GM18867 (cell line): ENCODE results near the gene PPP2R3C.
"Not testable (repeated sequence)": the region's sequence is repeated elsewhere in the genome, so short reads cannot be mapped to it uniquely, and the experiment has no call there.

ENCODE experiments used
- ATAC-seq: cut with Tn5 transposase; IDR thresholded peaks from one replicate; pipeline ENCODE4 v1.9.1; 2021; ENCODE audit warnings: mild to moderate bottlenecking, moderate library complexity; ENCODE audit not compliant: unreplicated experiment

PPP2R3C gene

DNA sequence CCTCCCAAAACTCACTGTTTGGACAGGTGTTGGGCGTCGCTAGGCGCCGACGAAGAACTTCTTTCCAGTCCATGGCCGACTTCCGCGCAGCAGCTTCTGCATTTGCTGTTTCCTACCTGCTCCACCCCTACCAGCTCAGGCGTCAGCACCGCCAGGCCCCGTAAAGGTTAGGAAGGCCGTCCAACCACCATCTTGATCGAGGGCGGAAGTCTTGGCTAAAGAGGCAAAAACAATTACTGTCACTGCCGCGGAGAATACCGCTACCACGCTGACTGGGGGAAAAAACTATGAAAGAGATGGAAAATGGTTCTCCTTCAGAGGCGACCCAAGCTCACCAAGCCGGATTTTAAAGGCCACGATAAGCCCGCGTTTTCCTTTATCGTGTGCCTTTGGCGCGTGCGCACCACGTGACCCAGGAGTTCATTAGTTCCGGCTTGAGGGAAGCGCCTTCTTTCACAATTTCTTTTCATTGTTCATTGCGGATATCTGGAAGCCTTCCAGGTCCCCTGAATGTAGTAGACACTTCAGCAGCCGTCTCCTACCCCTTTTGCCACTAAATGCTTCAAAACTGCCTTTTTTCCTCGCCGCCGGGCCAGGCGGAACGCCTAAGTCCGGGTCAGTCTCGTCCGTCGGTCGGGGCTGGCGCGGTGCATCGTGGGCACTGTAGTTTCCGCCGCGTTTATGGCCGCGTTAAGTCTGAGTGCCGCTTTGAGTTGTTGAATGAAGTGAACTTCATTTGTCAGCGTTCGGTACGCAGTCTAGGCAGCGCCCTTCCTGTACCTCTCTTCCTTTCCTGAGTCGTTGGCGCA lies at the start of gene PPP2R3C, which contains the start of gene PRORP:
Gene PPP2R3C, minus strand, starts transcription at position 104 of the 809 bp plus-strand sequence. Its CDS starts 31 bp downstream, at position 73.
Gene PRORP, plus strand, starts transcription at position 666 of the 809 bp plus-strand sequence. CDS start 694 bp downstream, outside the sequence.
- peak; percentile 83 for ATAC-seq

GRCh38 chr14:35167496-35167895 lies 45.7 kb upstream of the PPP2R3C start:
- ATAC-seq, result no peak

- ATAC-seq, result no peak
Measured at GRCh38 chr14:35164849-35165248, 43.1 kb upstream of the PPP2R3C start.

DNA sequence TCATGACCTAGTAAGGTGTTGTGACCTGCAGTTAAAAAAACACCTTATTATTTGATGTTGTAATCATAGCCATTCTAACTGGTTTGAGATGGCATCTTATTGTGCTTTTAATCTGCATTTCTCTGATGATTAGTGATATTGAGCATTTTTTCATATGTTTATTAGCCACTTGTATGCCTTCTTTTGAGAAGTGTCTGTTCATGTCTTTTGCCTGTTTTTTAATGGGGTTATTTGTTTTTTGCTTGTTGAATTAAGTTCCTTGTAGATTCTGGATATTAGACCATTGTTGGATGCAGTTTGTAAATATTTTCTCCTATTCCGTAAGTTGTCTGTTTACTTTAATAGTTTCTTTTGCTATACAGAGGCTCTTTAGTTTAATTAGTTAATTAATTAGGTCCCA lies 41.6 kb upstream of the PPP2R3C start:
- no peak for ATAC-seq

GRCh38 chr14:35161231-35161630 lies 39.4 kb upstream of the PPP2R3C start:
- ATAC-seq, result no peak

GRCh38 chr14:35159742-35160409 lies 38.1 kb upstream of the PPP2R3C start:
- ATAC-seq, result no peak

DNA sequence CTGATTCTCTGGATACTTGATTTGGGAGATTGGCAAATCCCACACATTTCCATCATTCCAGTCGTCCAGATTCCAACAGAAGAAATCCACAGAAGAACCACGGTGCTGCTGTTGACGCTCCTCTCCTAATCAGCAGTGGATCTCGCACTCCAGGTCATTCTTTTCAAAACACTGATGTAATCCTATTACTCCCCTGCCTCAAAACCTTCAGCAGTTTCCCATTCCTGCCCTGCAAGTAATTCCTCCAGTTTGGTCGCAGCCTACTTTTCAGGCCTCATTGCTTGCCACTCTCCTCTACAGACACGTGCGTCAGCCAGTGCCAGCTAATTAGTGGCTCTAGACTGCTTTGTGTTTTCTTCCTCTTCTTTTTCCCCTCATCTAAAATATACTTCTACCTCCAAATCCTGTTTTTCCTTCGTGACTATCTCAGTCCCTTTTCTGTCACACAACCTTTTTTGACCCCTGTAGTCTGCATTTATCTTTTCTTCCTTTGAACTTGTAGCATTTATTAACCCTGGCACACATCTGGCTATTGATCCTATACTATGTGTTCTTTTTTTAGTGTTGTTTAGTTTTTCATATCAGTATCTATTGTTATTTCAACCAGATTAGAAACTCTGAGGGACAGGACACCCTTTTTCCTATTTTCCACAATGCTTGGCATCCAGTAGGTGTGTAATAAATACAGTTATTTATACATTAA lies 37.3 kb upstream of the PPP2R3C start:
- ATAC-seq, result no peak

GRCh38 chr14:35158491-35158890 lies 36.7 kb upstream of the PPP2R3C start:
- no peak for ATAC-seq

GRCh38 chr14:35155962-35156361 lies 34.2 kb upstream of the PPP2R3C start:
- no peak for ATAC-seq

DNA sequence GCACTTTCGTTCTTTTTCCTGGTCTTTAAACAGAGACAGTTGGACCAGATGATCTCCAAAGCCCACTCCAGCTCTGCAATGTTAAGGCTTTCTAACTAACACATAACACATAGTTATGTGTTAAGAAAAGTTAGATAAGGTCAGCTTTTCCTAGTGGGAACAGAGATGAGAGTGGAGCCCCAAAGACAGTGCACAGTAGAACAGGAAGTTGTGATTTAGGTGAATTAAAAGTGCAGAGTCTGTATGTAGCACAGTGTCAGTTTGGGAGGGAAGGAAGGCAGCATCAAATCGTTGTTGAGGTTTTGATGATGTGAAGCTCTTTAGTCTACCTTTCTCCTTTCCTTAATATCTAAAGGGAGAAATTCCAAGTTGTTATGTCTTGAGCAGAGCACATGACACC lies 32.2 kb upstream of the PPP2R3C start:
- ATAC-seq, result no peak

- not testable (repeated sequence) for ATAC-seq
Measured at GRCh38 chr14:35152531-35152930, 30.7 kb upstream of the PPP2R3C start.

DNA sequence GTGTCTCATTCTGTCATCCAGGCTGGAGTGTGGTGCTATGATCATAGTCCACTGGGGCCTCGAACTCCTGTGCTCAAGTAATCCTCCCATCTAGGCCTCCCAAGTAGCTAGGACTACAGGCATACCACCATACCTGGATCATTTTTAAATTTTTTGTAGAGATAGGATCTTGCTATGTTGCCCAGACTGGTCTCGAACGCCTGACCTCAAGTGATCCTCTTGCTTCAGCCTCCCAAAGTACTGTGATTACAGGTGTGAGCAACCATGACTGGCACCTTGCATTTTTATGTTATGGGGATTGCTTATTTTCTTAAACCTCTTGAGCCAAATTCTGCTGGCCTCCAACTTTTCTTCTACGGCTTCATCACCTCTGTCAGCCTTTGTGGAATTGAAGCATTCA lies 27.4 kb upstream of the PPP2R3C start:
- ATAC-seq, result no peak

DNA sequence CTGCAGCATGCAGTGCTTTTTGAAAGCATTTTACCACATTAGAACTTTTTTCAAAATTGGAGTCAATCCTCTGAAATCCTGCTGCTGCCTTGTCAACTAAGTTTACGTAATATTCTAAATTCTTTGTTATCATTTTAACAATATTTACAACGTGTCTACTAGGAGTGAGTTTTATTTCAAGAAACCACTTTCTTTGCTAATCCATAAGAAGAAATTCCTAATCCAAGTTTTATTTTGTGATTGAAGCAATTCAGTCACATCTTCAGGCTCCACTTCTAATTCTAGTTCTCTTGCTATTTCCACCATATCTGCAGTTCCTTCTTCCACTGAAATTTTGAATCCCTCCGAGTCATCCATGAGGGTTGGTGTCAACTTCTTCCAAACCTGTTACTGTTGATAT lies 25.9 kb upstream of the PPP2R3C start:
- ATAC-seq, result no peak

DNA sequence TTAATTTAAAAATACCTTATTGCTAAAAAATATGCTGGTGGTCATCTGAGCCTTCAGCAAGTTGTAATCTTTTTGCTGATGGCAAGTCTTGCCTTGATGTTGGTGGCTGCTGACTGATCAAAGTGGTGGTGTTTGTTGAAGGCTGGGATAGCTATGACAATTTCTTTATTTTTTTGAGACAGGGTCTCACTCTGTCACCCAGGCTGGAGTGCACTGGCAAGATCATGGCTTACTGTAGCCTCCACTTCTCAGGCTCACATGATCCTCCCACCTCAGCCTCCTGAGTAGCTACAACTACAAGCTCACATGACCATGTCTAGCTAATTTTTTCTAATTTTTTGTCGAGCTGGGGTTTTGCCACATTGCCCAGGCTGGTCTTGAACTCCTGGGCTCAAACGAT lies 25.4 kb upstream of the PPP2R3C start:
- ATAC-seq, result no peak

DNA sequence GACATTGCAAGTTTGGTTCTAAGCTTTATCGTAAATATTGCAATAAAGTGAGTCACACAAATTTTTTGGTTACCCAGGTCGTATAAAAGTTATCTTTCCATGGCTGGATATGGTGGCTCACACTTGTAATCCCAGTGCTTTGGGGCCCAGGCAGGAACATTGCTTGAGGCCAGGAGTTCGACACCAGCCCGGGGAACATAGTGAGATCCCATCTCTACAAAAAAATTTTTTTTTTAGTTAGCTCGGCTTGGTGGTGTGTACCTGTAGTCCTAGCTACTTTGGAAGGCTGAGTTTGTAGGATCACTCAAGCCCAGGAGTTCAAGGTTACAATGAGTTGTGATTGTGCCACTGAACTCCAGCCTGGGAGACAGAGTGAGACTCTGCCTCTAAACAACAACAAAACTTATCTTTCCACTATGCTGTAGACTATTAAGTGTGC lies 24.9 kb upstream of the PPP2R3C start:
- no peak for ATAC-seq

DNA sequence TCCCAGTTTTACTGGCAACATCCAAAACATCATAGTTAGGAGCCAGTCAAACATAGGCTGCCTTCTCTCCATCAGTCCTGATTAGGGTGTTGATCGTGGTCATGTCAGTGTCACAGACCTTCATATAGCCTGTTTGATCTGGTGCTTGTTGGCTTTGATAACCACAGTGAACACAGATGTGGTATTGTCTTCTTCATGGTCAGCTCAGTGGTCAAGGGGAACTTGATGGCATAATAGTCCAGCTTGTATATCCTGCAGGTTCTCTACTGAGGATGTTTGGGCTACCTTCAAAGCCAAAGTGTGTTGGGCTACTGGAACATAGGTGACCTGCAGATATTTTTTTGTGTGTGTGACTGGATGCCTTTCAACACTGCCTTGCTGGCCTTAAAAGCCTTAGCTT lies 22.2 kb upstream of the PPP2R3C start:
- ATAC-seq, result no peak

GRCh38 chr14:35140718-35141581 lies 19.2 kb upstream of the PPP2R3C start:
- ATAC-seq, result no peak

- ATAC-seq, result no peak
Measured at GRCh38 chr14:35138585-35138984, 16.8 kb upstream of the PPP2R3C start.

DNA sequence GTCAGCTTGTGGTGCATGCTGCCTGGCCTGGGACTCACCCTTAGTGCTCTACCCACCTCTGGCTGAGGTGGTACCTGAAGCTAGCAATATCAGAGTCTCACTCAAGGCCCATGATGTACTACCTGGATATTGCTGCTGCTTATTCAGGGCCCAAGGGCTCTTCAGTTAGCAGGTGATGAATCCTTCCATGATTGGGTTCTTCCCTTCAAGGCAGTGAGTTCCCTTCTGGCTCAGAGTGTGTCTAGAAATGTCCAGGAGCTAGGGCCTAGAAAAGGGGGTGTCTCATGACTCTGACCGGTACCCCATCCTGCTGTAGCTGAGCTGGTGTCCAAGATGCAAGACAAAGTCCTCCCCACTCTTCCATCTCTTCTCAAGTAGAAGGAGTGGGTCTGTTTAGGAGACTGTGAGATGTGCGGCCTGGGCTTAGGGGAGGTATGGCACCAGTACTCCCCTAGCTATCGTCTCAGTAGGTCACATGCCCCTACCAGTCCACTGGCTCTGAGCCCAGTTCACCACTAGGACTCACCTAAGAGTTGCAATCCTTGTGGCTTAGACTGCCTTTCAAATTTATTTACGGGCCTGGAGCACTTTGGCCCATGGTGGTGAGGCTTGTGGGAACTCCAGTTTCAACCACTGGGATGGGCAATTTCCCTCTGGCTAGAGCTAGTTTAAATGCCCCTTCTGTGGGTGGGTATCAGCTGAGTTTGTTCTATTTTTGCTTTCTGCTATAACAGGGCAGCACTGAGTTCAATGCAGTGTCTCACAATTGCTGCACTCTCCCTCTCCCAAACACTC lies 12.7 kb upstream of the PPP2R3C start:
- no peak for ATAC-seq
